Ishikawa (cell line): ENCODE measurements around the gene COL15A1.

Source experiments
- EP300 ChIP-seq: IDR thresholded peaks from 2 replicates; pipeline ENCODE4 v1.6.1; 2012; ENCODE audit warnings: borderline replicate concordance
- MAX ChIP-seq: IDR thresholded peaks from 2 replicates; pipeline ENCODE4 v1.6.1; 2012
- USF1 ChIP-seq: IDR thresholded peaks from 2 replicates; pipeline ENCODE4 v1.6.1; 2012
- ZBTB7A ChIP-seq: IDR thresholded peaks from 2 replicates; pipeline ENCODE4 v1.6.1; 2012; ENCODE audit warnings: low read depth

DNA sequence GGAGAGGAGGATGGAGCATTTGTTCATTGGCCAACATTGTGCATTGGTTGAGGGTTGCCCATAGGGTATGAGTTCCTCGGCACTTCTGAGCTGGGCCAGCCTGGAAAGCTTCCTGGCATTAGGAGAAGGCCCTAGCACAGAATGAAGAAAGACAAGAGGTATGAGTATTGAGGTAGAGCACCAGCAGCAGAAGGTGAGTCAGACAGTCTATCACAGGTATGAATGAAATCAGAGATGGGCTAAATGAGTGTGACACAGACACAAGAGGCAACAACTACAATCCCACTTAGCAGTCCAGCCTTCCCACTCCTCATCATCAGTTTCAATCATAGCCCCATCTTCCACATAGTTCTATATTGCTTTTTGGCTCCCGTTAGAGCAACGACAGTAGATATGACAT, 135.8 kb downstream of the COL15A1 start:
- TF ChIP-seq ZBTB7A (no peak), USF1 (no peak), EP300 (no peak), MAX (no peak)
